HEK293 (cell line): ENCODE data around the gene RNF145.
"Not testable (repeated sequence)": the region's sequence is repeated elsewhere in the genome, so short reads cannot be mapped to it uniquely, and the experiment has no call there.

ENCODE experiments used
- KLF8 ChIP-seq: fragments of 450-650 bp; formaldehyde crosslinking; IDR thresholded peaks from 2 replicates; pipeline ENCODE4 v1.5.1; 2016; ENCODE audit warnings: missing biosample characterization, missing genetic modification characterization
- SP2 ChIP-seq: fragments of 450-650 bp; formaldehyde crosslinking; IDR thresholded peaks from 2 replicates; pipeline ENCODE4 v1.5.1; 2016; ENCODE audit warnings: missing biosample characterization, missing genetic modification characterization
- ZNF2 ChIP-seq: fragments of 450-650 bp; formaldehyde crosslinking; IDR thresholded peaks from 2 replicates; pipeline ENCODE4 v1.5.1; 2016; ENCODE audit warnings: missing biosample characterization, missing genetic modification characterization
- ZNF274 ChIP-seq, 2 experiments: fragments of 200-500 bp in 1 of 2; fragments of 450-650 bp in 1 of 2; sonication (Bioruptor generic) in 1 of 2; formaldehyde crosslinking in 1 of 2; IDR thresholded peaks; 2 replicates each; pipeline versions ENCODE4 v1.5.1 to v1.6.1; 2014 to 2016; ENCODE audit warnings: borderline replicate concordance in 1 of 2, inconsistent platforms in 1 of 2, low read length in 1 of 2, missing biosample characterization in 1 of 2, missing genetic modification characterization in 1 of 2
- ZNF324 ChIP-seq: fragments of 450-650 bp; formaldehyde crosslinking; IDR thresholded peaks from 2 replicates; pipeline ENCODE4 v1.5.1; 2016; ENCODE audit warnings: missing biosample characterization, missing genetic modification characterization
- ZNF416 ChIP-seq: fragments of 450-650 bp; formaldehyde crosslinking; IDR thresholded peaks from 2 replicates; pipeline ENCODE4 v1.5.1; 2016; ENCODE audit warnings: missing biosample characterization, missing genetic modification characterization
- ZNF626 ChIP-seq: fragments of 450-650 bp; sonication (Bioruptor Pico); formaldehyde crosslinking; IDR thresholded peaks from 2 replicates; pipeline ENCODE4 v1.5.1; 2018; ENCODE audit warnings: missing biosample characterization, missing genetic modification characterization, inconsistent platforms
- TF ChIP-seq, protein P1 (sequence below): fragments of 450-650 bp; formaldehyde crosslinking; IDR thresholded peaks from 2 replicates; pipeline ENCODE4 v1.5.1; 2016; ENCODE audit warnings: missing biosample characterization, missing genetic modification characterization
- TF ChIP-seq, protein P2 (sequence below): sonication (generic); formaldehyde crosslinking; IDR thresholded peaks from 2 replicates; pipeline ENCODE4 v1.8.1; 2022; ENCODE audit warnings: mild to moderate bottlenecking, moderate library complexity, missing genetic modification reagents
- TF ChIP-seq, protein P3 (sequence below): fragments of 450-650 bp; formaldehyde crosslinking; IDR thresholded peaks from 2 replicates; pipeline ENCODE4; 2016; ENCODE audit warnings: missing biosample characterization, missing genetic modification characterization
- TF ChIP-seq, protein P4 (sequence below): fragments of 450-650 bp; formaldehyde crosslinking; IDR thresholded peaks from 2 replicates; pipeline ENCODE4 v1.5.1; 2016; ENCODE audit warnings: missing biosample characterization, missing genetic modification characterization

DNA sequence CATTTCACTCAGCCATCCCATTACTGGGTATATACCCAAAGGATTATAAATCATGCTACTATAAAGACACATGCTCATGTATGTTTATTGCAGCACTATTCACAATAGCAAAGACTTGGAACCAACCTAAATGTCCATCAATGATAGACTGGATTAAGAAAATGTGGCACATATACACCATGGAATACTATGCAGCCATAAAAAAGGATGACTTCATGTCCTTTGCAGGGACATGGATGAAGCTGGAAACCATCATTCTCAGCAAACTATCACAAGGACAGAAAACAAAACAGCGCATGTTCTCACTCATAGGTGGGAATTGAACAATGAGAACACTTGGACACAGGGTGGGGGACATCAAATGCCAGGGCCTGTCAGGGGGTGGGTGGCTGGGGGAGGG, 64.2 kb downstream of the RNF145 start:
- TF ChIP-seq ZNF416; SP2 (tag by site-specific recombination); ZNF324 (tag by site-specific recombination); ZNF274 (IDR thresholded peaks at IDR 0.05; ENCODE audit: low read length); ZNF274 (tag by site-specific recombination; IDR thresholded peaks at IDR 0.05; ENCODE audit: borderline replicate concordance); KLF8; ZNF626 (tag by site-specific recombination); ZNF2 (tag by site-specific recombination): not testable (repeated sequence)
- TF ChIP-seq, protein P1, sequence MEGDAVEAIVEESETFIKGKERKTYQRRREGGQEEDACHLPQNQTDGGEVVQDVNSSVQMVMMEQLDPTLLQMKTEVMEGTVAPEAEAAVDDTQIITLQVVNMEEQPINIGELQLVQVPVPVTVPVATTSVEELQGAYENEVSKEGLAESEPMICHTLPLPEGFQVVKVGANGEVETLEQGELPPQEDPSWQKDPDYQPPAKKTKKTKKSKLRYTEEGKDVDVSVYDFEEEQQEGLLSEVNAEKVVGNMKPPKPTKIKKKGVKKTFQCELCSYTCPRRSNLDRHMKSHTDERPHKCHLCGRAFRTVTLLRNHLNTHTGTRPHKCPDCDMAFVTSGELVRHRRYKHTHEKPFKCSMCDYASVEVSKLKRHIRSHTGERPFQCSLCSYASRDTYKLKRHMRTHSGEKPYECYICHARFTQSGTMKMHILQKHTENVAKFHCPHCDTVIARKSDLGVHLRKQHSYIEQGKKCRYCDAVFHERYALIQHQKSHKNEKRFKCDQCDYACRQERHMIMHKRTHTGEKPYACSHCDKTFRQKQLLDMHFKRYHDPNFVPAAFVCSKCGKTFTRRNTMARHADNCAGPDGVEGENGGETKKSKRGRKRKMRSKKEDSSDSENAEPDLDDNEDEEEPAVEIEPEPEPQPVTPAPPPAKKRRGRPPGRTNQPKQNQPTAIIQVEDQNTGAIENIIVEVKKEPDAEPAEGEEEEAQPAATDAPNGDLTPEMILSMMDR, result not testable (repeated sequence)
- TF ChIP-seq, protein P2, sequence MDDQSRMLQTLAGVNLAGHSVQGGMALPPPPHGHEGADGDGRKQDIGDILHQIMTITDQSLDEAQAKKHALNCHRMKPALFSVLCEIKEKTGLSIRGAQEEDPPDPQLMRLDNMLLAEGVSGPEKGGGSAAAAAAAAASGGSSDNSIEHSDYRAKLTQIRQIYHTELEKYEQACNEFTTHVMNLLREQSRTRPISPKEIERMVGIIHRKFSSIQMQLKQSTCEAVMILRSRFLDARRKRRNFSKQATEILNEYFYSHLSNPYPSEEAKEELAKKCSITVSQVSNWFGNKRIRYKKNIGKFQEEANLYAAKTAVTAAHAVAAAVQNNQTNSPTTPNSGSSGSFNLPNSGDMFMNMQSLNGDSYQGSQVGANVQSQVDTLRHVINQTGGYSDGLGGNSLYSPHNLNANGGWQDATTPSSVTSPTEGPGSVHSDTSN, result not testable (repeated sequence)
- TF ChIP-seq, protein P3, sequence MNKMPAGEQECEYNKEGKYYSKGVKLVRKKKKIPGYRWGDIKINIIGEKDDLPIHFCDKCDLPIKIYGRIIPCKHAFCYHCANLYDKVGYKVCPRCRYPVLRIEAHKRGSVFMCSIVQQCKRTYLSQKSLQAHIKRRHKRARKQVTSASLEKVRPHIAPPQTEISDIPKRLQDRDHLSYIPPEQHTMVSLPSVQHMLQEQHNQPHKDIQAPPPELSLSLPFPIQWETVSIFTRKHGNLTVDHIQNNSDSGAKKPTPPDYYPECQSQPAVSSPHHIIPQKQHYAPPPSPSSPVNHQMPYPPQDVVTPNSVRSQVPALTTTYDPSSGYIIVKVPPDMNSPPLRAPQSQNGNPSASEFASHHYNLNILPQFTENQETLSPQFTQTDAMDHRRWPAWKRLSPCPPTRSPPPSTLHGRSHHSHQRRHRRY (tag by site-specific recombination), result not testable (repeated sequence)
- TF ChIP-seq, protein P4, sequence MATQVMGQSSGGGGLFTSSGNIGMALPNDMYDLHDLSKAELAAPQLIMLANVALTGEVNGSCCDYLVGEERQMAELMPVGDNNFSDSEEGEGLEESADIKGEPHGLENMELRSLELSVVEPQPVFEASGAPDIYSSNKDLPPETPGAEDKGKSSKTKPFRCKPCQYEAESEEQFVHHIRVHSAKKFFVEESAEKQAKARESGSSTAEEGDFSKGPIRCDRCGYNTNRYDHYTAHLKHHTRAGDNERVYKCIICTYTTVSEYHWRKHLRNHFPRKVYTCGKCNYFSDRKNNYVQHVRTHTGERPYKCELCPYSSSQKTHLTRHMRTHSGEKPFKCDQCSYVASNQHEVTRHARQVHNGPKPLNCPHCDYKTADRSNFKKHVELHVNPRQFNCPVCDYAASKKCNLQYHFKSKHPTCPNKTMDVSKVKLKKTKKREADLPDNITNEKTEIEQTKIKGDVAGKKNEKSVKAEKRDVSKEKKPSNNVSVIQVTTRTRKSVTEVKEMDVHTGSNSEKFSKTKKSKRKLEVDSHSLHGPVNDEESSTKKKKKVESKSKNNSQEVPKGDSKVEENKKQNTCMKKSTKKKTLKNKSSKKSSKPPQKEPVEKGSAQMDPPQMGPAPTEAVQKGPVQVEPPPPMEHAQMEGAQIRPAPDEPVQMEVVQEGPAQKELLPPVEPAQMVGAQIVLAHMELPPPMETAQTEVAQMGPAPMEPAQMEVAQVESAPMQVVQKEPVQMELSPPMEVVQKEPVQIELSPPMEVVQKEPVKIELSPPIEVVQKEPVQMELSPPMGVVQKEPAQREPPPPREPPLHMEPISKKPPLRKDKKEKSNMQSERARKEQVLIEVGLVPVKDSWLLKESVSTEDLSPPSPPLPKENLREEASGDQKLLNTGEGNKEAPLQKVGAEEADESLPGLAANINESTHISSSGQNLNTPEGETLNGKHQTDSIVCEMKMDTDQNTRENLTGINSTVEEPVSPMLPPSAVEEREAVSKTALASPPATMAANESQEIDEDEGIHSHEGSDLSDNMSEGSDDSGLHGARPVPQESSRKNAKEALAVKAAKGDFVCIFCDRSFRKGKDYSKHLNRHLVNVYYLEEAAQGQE, result not testable (repeated sequence)
